Fibroblast of the aortic adventitia (primary cell): Measurements from ENCODE around the gene ARL17B. TPM values are rescaled to one million over a fixed set of nuclear protein-coding genes. Genes with fewer than 3 reads are reported as not detected.
"Not testable (repeated sequence)": the region's sequence is repeated elsewhere in the genome, so short reads cannot be mapped to it uniquely, and the experiment has no call there.

Experiments
- DNase-seq: peaks from one replicate; pipeline ENCODE4 v3.0.0-alpha.2; 2010; ENCODE audit warnings: low read depth
- H3K4me3 ChIP-seq: 2 replicates; pipeline ENCODE4 v1.5.1; 2011; ENCODE audit warnings: low read depth, mild to moderate bottlenecking, control low read depth, low read length, moderate library complexity
- CTCF ChIP-seq: IDR thresholded peaks from 2 replicates; pipeline ENCODE4 v1.5.1; 2011; ENCODE audit warnings: mild to moderate bottlenecking, low read length, control low read depth, inconsistent platforms; ENCODE audit not compliant: insufficient read depth
- small RNA-seq: library from RNA; depleted of rRNA; stranded (forward); fragments of <200 nt; gene quantifications from one replicate; pipeline ENCODE3, GENCODE V24; 2012
- total RNA-seq: library from RNA; depleted of rRNA; stranded (reverse); fragments of >200 nt; gene quantifications from 2 replicates; pipeline ENCODE4 v1.2.3, GENCODE V29; 2012; ENCODE audit warnings: low replicate concordance

The ARL17B gene
- total RNA-seq, 1 donor: 11.6 TPM

GRCh38 chr17:46253722-46254121 lies 107.8 kb downstream of the ARL17B start:
- DNase-seq: peak; percentile 37
- TF ChIP-seq CTCF: peak; percentile 62

GRCh38 chr17:46252804-46253203 lies 108.8 kb downstream of the ARL17B start:
- not testable (repeated sequence) for DNase-seq

More at GRCh38 chr17:46253722-46254121, 107.8 kb downstream of the ARL17B start:
- H3K4me3 ChIP-seq: not testable (repeated sequence)

GRCh38 chr17:46249153-46249552 lies 112.4 kb downstream of the ARL17B start:
- DNase-seq, H3K4me3 ChIP-seq: not testable (repeated sequence)

More at GRCh38 chr17:46252804-46253203, 108.8 kb downstream of the ARL17B start:
- not testable (repeated sequence) for H3K4me3 ChIP-seq

GRCh38 chr17:46244949-46245768 lies 116.4 kb downstream of the ARL17B start:
- DNase-seq, H3K4me3 ChIP-seq: not testable (repeated sequence)

GRCh38 chr17:46244339-46244913 lies 117.1 kb downstream of the ARL17B start:
- not testable (repeated sequence) for H3K4me3 ChIP-seq, DNase-seq

- not testable (repeated sequence) for H3K4me3 ChIP-seq, DNase-seq
These were observed 117.6 kb downstream of the ARL17B start for GRCh38 chr17:46243928-46244327.

GRCh38 chr17:46243505-46243904 lies 118.1 kb downstream of the ARL17B start:
- not testable (repeated sequence) for DNase-seq, H3K4me3 ChIP-seq

GRCh38 chr17:46231359-46231758 lies 130.2 kb downstream of the ARL17B start:
- not testable (repeated sequence) for DNase-seq, H3K4me3 ChIP-seq

- peak overlapping the region; percentile 62 for H3K4me3 ChIP-seq
- peak; percentile 75 for DNase-seq
These were observed 136.2 kb downstream of the ARL17B start for GRCh38 chr17:46225274-46225794.

- H3K4me3 ChIP-seq: peak overlapping the region; percentile 62
- DNase-seq: not testable (repeated sequence)
These were observed 136.7 kb downstream of the ARL17B start for GRCh38 chr17:46224864-46225263.

Small RNA genes within 50 kb of the gene (small RNA-seq; reads per million reads assigned to genes)
- not detected for gene RN7SL656P

Other genes with a start within 250 kb of the ARL17B start
- gene KANSL1, start 168.3 kb downstream of the ARL17B start, total RNA-seq: 63.2 and 218 TPM in 2 replicates
- gene LRRC37A, start 66.6 kb downstream of the ARL17B start, total RNA-seq: 1.4 and 2.3 TPM in 2 replicates
- gene LRRC37A2, start 150.7 kb upstream of the ARL17B start, total RNA-seq: 2.3 and 8.6 TPM in 2 replicates
- 9.9 and 10.7 TPM in 2 replicates for gene ARL17A, start 217.9 kb upstream of the ARL17B start, total RNA-seq
- gene NSF, start 228.9 kb upstream of the ARL17B start, total RNA-seq: 42.4 and 59.7 TPM in 2 replicates